ENCODE results near the gene RNF220. TPM values are rescaled to one million over a fixed set of nuclear protein-coding genes. Genes with fewer than 3 reads are reported as not detected.

The RNF220 gene
- total and polyA plus RNA-seq, 9 of the 15 experiments (the other 6 are each of a cell fraction or from before 2014, with no cell fraction given): 5.1 to 117 (median 66.9) TPM

- TF ChIP-seq, protein P1, sequence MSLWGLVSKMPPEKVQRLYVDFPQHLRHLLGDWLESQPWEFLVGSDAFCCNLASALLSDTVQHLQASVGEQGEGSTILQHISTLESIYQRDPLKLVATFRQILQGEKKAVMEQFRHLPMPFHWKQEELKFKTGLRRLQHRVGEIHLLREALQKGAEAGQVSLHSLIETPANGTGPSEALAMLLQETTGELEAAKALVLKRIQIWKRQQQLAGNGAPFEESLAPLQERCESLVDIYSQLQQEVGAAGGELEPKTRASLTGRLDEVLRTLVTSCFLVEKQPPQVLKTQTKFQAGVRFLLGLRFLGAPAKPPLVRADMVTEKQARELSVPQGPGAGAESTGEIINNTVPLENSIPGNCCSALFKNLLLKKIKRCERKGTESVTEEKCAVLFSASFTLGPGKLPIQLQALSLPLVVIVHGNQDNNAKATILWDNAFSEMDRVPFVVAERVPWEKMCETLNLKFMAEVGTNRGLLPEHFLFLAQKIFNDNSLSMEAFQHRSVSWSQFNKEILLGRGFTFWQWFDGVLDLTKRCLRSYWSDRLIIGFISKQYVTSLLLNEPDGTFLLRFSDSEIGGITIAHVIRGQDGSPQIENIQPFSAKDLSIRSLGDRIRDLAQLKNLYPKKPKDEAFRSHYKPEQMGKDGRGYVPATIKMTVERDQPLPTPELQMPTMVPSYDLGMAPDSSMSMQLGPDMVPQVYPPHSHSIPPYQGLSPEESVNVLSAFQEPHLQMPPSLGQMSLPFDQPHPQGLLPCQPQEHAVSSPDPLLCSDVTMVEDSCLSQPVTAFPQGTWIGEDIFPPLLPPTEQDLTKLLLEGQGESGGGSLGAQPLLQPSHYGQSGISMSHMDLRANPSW (CRISPR knock-in tag; IDR thresholded peaks at IDR 0.05): peak; percentile 74; the same call in 1 of the 2 replicates
- no peak for TF ChIP-seq MCM7 (IDR thresholded peaks at IDR 0.05)
- no peak for TF ChIP-seq ZKSCAN3 (CRISPR knock-in tag; IDR thresholded peaks at IDR 0.05)
- peak; percentile 44 for TF ChIP-seq RFX5 (IDR thresholded peaks at IDR 0.05; ENCODE audit: low read depth, low read length)
- no peak for TF ChIP-seq TAL1 (IDR thresholded peaks at IDR 0.05)
- peak; percentile 57; the same call in 1 of the 2 replicates for TF ChIP-seq LEF1 (IDR thresholded peaks at IDR 0.05)
- no peak for TF ChIP-seq NCOA4 (IDR thresholded peaks at IDR 0.05; ENCODE audit: partially characterized antibody)
- TF ChIP-seq CEBPB (tag; IDR thresholded peaks at IDR 0.05): no peak
- no peak for TF ChIP-seq ZNF347 (CRISPR knock-in tag; IDR thresholded peaks at IDR 0.05; ENCODE audit: low read depth)
- TF ChIP-seq PURB (CRISPR knock-in tag; IDR thresholded peaks at IDR 0.05; ENCODE audit: low read depth): no peak
- peak in 1 of 2 experiments; percentile 31; a peak in 1 of 4 replicates for TF ChIP-seq TEAD1 (CRISPR knock-in tag; IDR thresholded peaks at IDR 0.05)
- no peak for TF ChIP-seq CTCFL (IDR thresholded peaks at IDR 0.05; ENCODE audit: borderline replicate concordance, insufficient read depth, low read depth, low read length, poor library complexity, severe bottlenecking)
- TF ChIP-seq, protein P2, sequence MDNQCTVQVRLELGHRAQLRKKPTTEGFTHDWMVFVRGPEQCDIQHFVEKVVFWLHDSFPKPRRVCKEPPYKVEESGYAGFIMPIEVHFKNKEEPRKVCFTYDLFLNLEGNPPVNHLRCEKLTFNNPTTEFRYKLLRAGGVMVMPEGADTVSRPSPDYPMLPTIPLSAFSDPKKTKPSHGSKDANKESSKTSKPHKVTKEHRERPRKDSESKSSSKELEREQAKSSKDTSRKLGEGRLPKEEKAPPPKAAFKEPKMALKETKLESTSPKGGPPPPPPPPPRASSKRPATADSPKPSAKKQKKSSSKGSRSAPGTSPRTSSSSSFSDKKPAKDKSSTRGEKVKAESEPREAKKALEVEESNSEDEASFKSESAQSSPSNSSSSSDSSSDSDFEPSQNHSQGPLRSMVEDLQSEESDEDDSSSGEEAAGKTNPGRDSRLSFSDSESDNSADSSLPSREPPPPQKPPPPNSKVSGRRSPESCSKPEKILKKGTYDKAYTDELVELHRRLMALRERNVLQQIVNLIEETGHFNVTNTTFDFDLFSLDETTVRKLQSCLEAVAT (IDR thresholded peaks at IDR 0.05): peak; percentile 52 to 77; a peak in 1 of 4 replicates
- TF ChIP-seq NFE2L1 (tag; IDR thresholded peaks at IDR 0.05; ENCODE audit: borderline replicate concordance, low read depth): no peak
- TF ChIP-seq ZNF431 (CRISPR knock-in tag; IDR thresholded peaks at IDR 0.05): no peak
- TF ChIP-seq EGR1 (conservative IDR thresholded peaks at IDR 0.05): peak; percentile 85
- TF ChIP-seq ZNF76 (CRISPR knock-in tag; IDR thresholded peaks at IDR 0.05; ENCODE audit: borderline replicate concordance): no peak
- peak; percentile 48; the same call in 1 of the 2 replicates for TF ChIP-seq MECOM (CRISPR knock-in tag; IDR thresholded peaks at IDR 0.05)
- TF ChIP-seq RBFOX2 (IDR thresholded peaks at IDR 0.05; ENCODE audit: low read depth, low read length): peak; percentile 77
- TF ChIP-seq, protein P3, sequence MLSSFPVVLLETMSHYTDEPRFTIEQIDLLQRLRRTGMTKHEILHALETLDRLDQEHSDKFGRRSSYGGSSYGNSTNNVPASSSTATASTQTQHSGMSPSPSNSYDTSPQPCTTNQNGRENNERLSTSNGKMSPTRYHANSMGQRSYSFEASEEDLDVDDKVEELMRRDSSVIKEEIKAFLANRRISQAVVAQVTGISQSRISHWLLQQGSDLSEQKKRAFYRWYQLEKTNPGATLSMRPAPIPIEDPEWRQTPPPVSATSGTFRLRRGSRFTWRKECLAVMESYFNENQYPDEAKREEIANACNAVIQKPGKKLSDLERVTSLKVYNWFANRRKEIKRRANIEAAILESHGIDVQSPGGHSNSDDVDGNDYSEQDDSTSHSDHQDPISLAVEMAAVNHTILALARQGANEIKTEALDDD (IDR thresholded peaks at IDR 0.05): no peak
- no peak; the same call in 1 of the 2 replicates for TF ChIP-seq GABPB2 (CRISPR knock-in tag; conservative IDR thresholded peaks at IDR 0.05)
- TF ChIP-seq SMAD3 (CRISPR knock-in tag; conservative IDR thresholded peaks at IDR 0.05): no peak
These were observed 269.3 kb downstream of the RNF220 start, which contains the start of the genes ARMH1 and TMEM53 (continued) for GRCh38 chr1:44674113-44675000.

Data from K562 (cell line).